HepG2 (cell line): ENCODE results near the gene DDX39B. TPM values are rescaled to one million over a fixed set of nuclear protein-coding genes. Genes with fewer than 3 reads are reported as not detected.

Experiments
- CC2D1A ChIP-seq: sonication (generic); formaldehyde crosslinking; IDR thresholded peaks from 2 replicates; pipeline ENCODE4 v1.8.1; 2023; ENCODE audit warnings: mild to moderate bottlenecking, missing genetic modification reagents
- DMAP1 ChIP-seq: IDR thresholded peaks from 2 replicates; pipeline ENCODE4 v1.6.1; 2016
- EED ChIP-seq: sonication (generic); formaldehyde crosslinking; IDR thresholded peaks from 2 replicates; pipeline ENCODE4 v1.5.0; 2020; ENCODE audit warnings: mild to moderate bottlenecking, missing genetic modification reagents
- NR2F1 ChIP-seq, 2 experiments: fragments of 450-650 bp in 1 of 2; formaldehyde crosslinking in 1 of 2; IDR thresholded peaks; 2 replicates each; pipeline versions ENCODE4 v1.5.0 to v1.6.1; 2016 to 2020; ENCODE audit warnings: mild to moderate bottlenecking in 1 of 2, missing compliant biosample characterization in 1 of 2, missing genetic modification reagents in 1 of 2, moderate library complexity in 1 of 2
- POGK ChIP-seq: sonication (generic); formaldehyde crosslinking; conservative IDR thresholded peaks from 2 replicates; pipeline ENCODE4 v1.8.0; 2022; ENCODE audit warnings: mild to moderate bottlenecking, moderate library complexity, missing genetic modification reagents
- REXO4 ChIP-seq: sonication (generic); formaldehyde crosslinking; IDR thresholded peaks from 2 replicates; pipeline ENCODE4 v1.8.0; 2022; ENCODE audit warnings: missing genetic modification reagents, mild to moderate bottlenecking, borderline replicate concordance
- RXRB ChIP-seq: IDR thresholded peaks from 2 replicates; pipeline ENCODE4 v1.6.1; 2016; ENCODE audit warnings: borderline replicate concordance, missing genetic modification reagents, missing compliant biosample characterization
- SIX1 ChIP-seq: sonication (generic); formaldehyde crosslinking; IDR thresholded peaks from 2 replicates; pipeline ENCODE4 v1.4.0; 2020; ENCODE audit warnings: missing genetic modification reagents, borderline replicate concordance
- SMARCC2 ChIP-seq: fragments of 450-650 bp; IDR thresholded peaks from 2 replicates; pipeline ENCODE4 v1.6.1; 2017; ENCODE audit warnings: antibody characterized with exemption, mild to moderate bottlenecking
- SNAPC4 ChIP-seq: sonication (generic); formaldehyde crosslinking; IDR thresholded peaks from 2 replicates; pipeline ENCODE4 v1.4.0; 2020; ENCODE audit warnings: mild to moderate bottlenecking, missing genetic modification reagents
- STAG1 ChIP-seq: sonication (generic); formaldehyde crosslinking; IDR thresholded peaks from 2 replicates; pipeline ENCODE4 v1.4.0; 2020; ENCODE audit warnings: missing genetic modification reagents
- TOE1 ChIP-seq: sonication (generic); formaldehyde crosslinking; IDR thresholded peaks from 2 replicates; pipeline ENCODE4 v1.4.0; 2020; ENCODE audit warnings: mild to moderate bottlenecking, missing genetic modification reagents
- U2AF1 ChIP-seq: fragments of 200-400 bp; formaldehyde crosslinking; optimal IDR thresholded peaks from 2 replicates; pipeline ENCODE3; 2017; ENCODE audit warnings: mild to moderate bottlenecking, low read depth, low read length
- ZBTB7B ChIP-seq: sonication (generic); formaldehyde crosslinking; IDR thresholded peaks from 2 replicates; pipeline ENCODE4 v1.4.0; 2020; ENCODE audit warnings: missing genetic modification reagents
- ZBTB8A ChIP-seq: sonication (generic); formaldehyde crosslinking; IDR thresholded peaks from 2 replicates; pipeline ENCODE4 v1.4.0; 2020; ENCODE audit warnings: mild to moderate bottlenecking, low read depth, missing genetic modification reagents, borderline replicate concordance
- ZFP91 ChIP-seq: sonication (generic); formaldehyde crosslinking; IDR thresholded peaks from 2 replicates; pipeline ENCODE4 v1.9.0; 2022; ENCODE audit warnings: missing genetic modification reagents, mild to moderate bottlenecking, borderline replicate concordance
- ZNF225 ChIP-seq: sonication (generic); formaldehyde crosslinking; IDR thresholded peaks from 2 replicates; pipeline ENCODE4 v1.4.0; 2020; ENCODE audit warnings: mild to moderate bottlenecking, missing genetic modification reagents
- ZNF468 ChIP-seq: sonication (generic); formaldehyde crosslinking; IDR thresholded peaks from 2 replicates; pipeline ENCODE4 v1.8.0; 2022; ENCODE audit warnings: mild to moderate bottlenecking, moderate library complexity, missing genetic modification reagents
- ZNF605 ChIP-seq: sonication (generic); formaldehyde crosslinking; IDR thresholded peaks from 2 replicates; pipeline ENCODE4 v1.8.0; 2022; ENCODE audit warnings: mild to moderate bottlenecking, missing genetic modification reagents
- polyA plus RNA-seq, 8 experiments: library from polyadenylated mRNA; depleted of rRNA in 3 of 8; stranded (reverse) in 7 of 8; unstranded in 1 of 8; fragments of >200 nt; fragmentation: Illumina TruSeq in 4 of 8; extraction: Trizol in 4 of 8; gene quantifications; 2 replicates each; pipeline versions ENCODE4 v1.2.1 to v1.2.3, GENCODE V29; 2011 to 2016; ENCODE audit warnings: low read depth in 4 of 8, missing spikeins in 1 of 8, mixed read lengths in 1 of 8; ENCODE audit not compliant: insufficient read depth in 1 of 8
- total RNA-seq, 5 experiments: library from RNA; depleted of rRNA; stranded (reverse); fragments of >200 nt; fragmentation: Illumina TruSeq; extraction: Trizol; gene quantifications; 2 replicates each; pipeline ENCODE4 v1.2.3, GENCODE V29; 2016; ENCODE audit warnings: low read depth in 1 of 5
- TF ChIP-seq, protein P1 (sequence below): sonication (generic); formaldehyde crosslinking; IDR thresholded peaks from 2 replicates; pipeline ENCODE4 v1.5.0; 2020; ENCODE audit warnings: missing genetic modification reagents

DDX39B gene
- total and polyA plus RNA-seq, 2 of the 13 experiments (the other 11 are each of a cell fraction or from before 2014, with no cell fraction given) = 570 to 678 TPM

DNA sequence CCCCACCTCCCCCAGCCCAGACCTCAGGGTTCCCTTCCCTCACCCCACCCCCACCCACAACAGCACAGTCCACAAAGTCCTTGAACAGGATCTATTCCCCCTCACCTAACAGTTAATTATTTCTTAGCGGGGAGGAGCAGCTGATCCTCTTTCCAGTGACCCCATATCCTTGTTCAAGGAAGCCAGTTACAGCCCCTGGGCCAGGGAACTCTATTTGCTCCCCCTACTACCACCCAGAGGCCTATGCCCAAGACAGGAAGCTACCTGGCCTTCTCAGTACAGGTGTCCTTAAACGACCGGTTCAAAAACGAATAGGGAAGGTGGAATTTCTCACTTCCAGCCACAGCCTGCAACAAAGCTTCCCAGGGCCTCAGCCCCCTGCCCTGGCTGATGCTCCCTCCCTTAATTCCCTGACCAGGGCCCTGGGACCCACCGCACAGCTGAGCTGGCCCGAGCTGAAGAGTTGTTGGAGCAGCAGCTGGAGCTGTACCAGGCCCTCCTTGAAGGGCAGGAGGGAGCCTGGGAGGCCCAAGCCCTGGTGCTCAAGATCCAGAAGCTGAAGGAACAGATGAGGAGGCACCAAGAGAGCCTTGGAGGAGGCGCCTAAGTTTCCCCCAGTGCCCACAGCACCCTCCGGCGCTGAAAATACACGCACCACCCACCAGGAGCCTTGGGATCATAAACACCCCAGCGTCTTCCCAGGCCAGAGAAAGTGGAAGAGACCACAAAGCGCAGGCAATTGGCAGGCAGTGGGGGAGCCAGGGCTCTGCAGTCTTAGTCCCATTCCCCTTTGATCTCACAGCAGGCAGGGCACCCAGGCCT is 12.3 kb downstream of the DDX39B start (continued):
- TF ChIP-seq ZNF605 (CRISPR knock-in tag) (no peak; the same call in 1 of the 2 replicates), SIX1 (CRISPR knock-in tag) (no peak), POGK (CRISPR knock-in tag) (0 out of 2 replicates have a peak, but pooled peaks have one; percentile 40), ZFP91 (CRISPR knock-in tag) (peak; percentile 67; the same call in 1 of the 2 replicates), EED (CRISPR knock-in tag) (0 out of 2 replicates have a peak, but pooled peaks have one; percentile 19), CC2D1A (CRISPR knock-in tag) (no peak), REXO4 (CRISPR knock-in tag) (no peak), SNAPC4 (CRISPR knock-in tag) (no peak), ZNF225 (CRISPR knock-in tag) (no peak), RXRB (peak; percentile 42; the same call in 1 of the 2 replicates), ZBTB8A (no peak), U2AF1 (no peak), DMAP1 (no peak), NR2F1 (CRISPR knock-in tag; IDR thresholded peaks at IDR 0.05) (no peak), ZBTB7B (CRISPR knock-in tag) (peak; percentile 82; the same call in 1 of the 2 replicates), TOE1 (CRISPR knock-in tag) (no peak), SMARCC2 (no peak), STAG1 (CRISPR knock-in tag) (no peak), ZNF468 (CRISPR knock-in tag) (no peak)
- TF ChIP-seq, protein P1, sequence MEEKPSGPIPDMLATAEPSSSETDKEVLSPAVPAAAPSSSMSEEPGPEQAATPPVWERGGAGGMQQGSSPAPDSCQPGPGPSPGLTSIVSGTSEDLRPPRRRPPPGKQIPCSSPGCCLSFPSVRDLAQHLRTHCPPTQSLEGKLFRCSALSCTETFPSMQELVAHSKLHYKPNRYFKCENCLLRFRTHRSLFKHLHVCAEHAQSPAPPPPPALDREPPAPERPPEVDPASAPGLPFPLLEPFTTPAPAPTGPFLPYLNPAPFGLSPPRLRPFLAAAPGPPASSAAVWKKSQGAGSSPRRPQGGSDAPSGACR (CRISPR knock-in tag) = no peak
